T1000 (cell line): ENCODE data around the gene SNRNP25.
"Not testable (repeated sequence)": the region's sequence is repeated elsewhere in the genome, so short reads cannot be mapped to it uniquely, and the experiment has no call there.

ENCODE experiments used
- DNase-seq: peaks from one replicate; lab custom pipeline; 2025; ENCODE audit warnings: mixed read lengths; lab: John Stamatoyannopoulos, UW

Gene SNRNP25

DNA sequence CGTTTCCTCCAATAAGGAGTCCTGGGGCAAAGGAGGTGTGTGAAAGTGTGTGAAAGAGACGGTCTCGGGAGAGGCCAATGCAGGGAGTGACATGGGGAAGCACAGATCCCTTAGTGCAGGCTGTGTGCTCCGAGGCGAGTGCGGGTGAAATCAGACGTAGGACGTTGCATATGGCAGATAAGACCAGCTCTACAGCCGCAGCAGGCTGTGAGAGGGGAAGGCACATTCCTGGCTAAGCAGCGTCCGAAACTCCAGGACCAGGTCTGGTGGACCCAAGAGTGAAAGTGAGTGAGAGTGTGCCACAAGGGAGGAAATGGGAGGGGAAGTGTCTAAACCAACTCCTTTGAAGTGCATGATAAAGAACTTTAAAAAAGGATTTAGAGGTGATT lies 11.6 kb upstream of the SNRNP25 start:
- DNase-seq: no peak

DNA sequence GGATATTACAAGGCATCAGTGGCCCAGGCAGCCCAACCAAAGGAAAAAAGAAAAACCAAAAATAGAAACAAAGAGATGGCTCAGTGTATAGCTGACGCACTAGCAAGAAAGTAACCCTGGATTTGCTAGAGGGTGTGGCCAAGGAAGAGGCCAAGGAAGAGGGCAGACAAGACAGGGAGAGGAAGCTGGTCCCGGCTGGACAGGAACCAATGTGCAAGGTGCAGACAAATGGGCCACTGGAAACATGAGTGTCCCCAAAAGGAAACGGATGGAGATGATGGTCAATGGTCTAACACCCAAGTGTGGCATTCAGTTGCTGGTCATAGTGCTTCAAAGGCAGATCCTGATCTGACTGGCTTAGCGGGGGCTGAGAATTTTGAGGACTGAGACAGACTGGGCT lies 10.9 kb upstream of the SNRNP25 start:
- DNase-seq: no peak

DNA sequence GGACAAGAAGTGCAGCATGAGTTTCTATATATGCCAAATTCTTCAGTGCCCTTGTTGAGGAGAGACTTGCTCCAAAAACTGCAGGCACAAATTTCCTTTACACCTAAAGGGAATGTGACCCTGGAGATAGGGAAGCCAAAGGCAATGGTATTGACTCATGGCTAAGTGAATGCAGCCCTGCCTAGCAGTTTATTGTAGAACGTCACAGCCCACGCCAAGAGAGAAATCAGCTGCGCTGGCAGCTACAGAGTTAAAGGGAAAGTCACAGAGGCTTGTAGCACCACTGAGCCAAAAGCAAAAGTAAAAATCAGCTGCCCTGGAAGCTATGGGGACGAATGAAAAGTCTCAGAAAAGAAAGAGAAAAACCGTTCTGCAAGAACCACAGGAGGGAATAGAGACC lies 10.3 kb upstream of the SNRNP25 start:
- no peak for DNase-seq

DNA sequence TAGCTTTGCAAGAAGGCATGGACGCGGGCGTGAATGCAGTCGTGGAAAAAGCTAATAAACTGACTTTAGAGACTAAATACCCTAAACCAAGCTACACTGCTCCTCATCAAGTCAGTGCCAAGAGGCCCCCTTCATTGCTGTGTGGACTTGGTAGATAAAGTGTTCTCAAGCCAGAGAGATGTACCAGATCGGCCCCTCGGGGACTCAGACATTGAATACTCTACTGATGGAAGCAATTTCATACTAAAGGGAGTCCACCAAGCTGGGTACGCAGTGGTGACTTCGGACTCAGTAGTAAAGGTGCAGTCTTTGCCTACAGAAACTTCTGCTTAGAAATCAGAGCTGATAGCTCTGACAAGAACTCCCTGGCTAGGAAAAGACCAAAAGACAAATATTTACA lies 9.0 kb upstream of the SNRNP25 start:
- DNase-seq: no peak

DNA sequence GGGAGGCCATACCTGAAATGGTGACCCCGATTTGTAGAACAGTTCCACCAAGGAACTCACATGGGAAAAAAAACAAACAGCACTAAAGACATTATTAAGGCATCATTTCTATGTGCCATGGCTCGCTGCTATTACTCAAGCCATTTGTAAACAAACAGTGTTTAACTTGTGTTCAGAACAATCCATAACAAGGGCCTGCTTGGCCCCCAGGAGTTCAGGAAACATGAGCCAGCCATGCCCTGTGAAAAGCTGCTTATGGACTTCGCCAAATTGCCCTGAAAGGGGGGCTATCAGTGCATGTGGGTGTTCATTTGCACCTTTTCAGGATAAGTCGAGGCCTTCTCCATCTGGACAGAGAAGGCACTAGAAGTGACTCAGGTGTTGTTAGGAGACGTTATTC lies 8.2 kb upstream of the SNRNP25 start:
- no peak for DNase-seq

DNA sequence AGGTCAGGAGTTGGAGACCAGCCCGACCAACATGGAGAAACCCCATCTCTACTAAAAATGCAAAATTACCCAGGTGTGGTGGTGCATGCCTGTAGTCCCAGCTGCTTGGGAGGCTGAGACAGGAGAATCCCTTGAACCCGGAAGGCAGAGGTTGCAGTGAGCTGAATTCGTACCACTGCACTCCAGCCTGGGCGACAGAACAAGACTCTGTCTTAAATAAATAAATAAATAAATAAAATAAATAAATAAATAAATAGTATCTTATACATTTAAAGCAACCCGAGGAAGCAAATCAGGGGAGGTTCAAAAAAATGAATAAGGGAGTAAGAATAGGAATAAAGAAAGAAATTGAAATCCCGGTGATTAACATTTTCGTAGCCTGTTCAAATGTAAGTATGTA lies 7.1 kb upstream of the SNRNP25 start:
- DNase-seq: not testable (repeated sequence)

DNA sequence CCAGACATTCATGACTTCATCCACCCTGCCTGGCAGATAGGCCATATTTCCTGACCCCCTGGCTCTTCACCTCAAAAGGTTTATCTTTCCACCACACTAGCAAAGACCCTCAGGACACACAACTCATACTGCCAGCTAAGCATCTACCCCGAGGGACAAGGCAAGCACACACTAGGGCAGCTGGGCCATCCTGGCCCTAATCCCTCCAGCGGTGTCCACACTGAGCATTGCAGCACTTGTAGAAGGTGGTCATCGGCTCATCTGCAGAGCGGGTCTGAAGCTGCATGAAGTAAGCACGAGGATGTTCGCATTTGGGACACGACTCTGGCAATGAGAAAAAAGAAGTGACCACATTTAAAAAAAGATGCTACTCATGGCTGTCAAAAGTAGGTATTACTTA lies 6.4 kb upstream of the SNRNP25 start:
- no peak for DNase-seq

DNA sequence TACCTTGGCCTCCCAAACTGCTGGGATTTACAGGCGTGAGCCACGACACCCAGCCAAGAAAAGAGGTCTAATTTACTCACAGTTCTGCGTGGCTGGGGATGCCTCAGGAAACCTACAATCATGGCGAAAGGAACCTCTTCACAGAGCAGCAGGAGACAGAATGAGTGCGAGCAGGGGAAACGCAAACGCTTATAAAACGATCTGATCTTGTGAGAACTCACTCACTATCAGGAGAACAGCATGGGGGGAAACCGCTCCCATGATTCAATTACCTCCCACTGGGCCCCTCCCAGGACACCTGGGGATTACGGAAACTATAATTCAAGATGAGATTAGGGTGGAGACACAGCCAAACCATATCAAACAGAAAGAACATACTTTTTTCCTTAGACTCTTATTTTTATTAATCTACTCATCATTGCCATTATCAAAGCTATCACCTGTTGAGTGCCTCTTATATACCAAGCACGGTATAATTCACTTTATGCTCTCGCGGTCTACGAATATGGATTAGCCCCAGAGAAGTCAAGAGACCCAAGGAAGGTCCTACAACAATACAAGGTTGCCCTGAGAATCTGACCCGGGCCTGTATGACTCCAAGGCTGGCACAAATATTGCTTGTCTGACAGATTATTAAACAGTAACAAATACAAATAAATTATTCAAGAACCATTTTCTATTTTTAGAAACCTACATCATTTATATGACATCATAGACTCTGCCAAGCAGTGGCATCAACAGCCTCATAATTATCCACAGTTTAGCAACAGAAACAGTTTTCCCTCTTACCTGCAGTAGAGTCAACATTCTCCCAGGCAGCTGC lies 2.6 kb upstream of the SNRNP25 start:
- DNase-seq: no peak

DNA sequence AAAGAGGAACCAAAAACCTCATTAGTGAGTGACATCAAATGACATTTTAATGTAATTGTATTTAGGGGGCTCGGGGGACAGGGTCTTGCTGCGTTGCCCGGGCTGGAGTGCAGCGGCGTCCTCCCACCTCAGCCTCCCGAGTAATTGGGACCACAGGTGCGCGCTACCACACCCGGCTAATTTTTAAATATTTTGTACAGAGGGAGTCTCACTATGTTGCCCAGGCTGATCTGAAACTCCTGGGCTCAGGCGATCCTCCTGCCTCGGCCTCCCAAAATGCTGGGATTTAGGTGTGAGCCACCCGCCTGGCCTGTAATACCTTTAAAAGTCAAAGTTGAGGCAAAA lies 581 bp downstream of the SNRNP25 start:
- DNase-seq: no peak

DNA sequence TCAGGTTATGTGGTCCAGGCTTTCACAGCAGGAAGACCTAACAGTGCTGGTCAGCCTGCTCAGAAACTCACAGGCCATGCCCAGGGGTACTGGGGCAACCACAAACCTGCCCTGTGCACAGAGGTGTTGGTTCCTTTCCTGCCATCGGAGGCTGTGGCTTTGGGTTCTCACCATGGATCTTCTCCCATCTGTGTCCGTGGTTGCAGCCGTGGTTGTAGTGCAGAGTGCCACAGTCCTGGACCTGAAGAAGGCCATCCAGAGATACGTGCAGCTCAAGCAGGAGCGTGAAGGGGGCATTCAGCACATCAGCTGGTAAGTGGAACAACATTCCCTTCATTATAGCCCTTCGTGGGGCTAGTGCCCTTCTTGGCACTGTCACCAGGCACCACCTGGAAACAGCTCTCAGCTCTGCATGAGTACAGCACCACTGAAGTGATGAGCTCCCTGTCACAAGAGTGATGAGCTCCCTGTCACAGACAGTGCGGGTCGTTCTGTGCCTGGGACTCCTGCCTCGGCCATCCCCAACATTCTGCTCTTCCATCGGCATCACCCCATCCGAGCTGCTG lies 2.0 kb downstream of the SNRNP25 start:
- no peak for DNase-seq

DNA sequence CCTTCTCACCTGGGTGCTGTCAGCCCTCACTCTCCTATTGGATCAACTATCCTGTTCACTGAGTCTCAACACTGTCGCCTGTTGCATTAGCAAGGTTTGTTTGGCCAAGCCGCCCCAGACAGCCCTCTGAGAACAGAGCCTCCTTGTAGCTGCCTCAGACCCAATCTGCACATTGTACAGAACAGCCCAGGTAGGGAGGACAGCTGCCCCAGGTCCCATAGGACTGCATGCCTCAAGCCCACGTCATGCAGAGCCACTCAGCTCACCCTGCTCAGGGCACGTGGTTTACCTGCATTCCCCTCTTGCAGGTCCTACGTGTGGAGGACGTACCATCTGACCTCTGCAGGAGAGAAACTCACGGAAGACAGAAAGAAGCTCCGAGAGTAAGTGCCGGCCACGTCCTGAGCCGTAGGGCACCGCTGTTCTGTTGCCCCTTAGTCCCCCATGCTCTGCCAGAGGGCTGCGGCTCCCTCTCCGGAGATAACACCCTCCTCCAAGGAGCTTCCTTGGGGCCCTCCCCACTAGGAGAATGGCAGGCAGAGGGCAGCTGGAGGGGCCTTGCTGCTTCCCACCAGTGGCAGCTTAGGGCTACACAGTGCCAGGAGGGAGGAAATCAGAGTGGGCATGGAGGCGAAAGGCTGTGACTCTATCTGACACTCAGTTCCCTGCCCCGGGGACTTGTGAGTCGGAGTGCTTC lies 2.8 kb downstream of the SNRNP25 start:
- no peak for DNase-seq

DNA sequence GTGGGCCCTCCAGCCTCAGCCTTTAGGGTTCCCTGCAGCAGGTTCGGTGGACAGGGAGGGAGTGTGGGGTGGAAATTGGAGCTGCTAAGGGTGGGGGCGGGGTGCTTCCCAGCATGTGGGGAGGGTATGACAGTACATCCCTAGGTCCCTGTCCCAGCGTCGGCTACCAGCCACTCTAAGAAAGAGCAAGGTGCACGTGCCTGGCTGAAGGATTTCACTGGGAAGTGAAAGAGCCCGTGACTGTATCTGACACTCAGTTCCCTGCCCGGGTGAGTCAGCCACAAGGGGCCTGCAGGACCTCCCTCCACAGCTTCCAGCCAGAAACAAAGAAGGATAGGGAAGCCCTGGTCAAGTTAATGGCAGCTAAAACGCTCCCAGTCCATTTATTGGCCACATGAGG lies 4.1 kb downstream of the SNRNP25 start:
- no peak for DNase-seq

DNA sequence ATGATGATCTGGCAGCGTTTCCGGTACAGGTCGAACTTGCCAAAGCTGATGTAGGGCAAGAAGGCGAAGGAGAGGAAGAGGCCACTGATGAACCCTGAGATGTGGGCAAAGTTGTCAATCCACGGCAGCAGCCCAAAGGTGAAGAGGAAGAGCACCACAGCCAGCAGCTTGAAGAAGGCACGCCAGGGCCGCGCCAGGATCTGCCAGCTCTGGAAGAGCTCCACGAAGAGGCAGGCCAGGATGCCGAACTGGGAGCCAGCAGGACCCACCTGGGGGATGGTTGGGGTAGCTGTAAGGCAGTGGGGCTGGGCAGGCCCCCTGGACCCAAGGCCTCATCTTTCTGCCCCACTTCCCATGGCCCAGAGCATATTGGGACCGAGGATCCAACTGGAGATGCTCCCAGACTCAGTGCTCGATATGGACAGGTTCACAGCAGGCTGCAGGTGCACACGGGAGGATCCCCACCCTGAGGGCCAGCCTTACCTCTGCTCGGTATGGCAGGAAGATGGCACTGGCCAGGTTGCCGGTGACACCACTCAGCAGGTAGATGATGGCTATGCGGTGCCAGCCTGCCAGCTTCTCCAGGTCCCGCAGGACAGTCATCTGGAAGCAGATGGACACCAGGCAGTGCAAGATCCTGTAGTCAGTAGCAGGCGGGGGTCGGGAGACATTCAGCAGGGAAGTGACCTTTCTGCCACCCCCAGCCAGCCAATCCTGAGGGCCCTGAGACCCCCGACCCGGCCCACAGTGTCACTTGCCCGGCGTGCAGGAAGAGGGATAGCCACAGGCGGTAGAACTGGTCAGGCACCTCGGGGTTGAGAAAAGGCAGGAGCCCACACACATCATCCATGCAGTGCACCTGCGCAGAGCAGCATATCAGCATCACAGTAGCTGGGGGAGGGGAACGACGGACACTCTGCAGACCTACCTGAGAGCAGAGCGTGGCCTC lies 5.1 kb downstream of the SNRNP25 start:
- no peak for DNase-seq

DNA sequence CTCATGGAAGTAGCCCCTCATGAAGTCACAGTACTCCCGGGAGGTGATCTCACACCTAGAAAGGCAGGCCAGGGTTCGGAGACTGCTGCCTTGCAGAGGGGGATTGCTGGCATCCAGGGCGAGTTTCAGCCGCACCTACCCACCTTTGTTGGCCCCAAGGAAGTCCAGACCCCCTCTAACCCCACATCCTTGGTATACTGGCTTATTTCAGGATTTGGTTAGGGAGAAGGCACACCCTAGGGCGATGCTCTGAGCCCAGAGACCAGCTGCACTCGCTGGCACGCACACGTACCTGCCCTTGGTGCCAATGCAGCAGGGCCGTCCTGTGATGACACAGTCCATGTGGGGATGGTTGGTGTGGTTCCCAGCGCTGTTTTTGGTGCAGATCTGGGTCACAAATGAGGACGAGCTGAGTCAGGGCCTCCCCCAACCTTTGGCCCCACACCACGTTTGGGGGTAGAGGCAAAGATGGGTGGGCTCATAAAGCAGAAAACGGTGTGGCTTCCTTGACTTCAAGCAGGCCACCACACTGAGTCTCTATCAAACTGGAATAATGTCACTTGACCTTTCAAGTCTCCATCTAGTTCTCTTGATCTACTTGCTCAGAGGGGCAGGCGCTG lies 5.9 kb downstream of the SNRNP25 start:
- DNase-seq: no peak

DNA sequence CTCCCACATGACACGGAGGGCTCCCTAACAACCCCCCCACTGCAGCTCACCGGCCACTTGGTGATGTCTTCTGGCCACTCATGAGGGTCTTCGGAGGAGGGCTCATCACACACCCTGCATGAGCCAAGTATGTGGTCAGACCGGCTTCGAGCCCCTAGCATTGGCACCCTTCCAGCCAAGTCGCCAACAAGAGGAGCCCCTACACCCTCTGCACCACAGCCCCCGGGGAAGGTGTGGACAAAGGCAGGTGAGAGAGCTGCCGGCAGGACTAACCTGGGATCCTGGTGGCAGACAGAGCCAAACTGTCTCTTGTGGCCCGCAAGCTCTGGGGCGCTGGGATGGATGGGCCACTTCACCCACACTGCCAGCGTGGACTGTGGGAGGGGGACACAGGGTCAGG lies 6.5 kb downstream of the SNRNP25 start:
- DNase-seq: no peak

DNA sequence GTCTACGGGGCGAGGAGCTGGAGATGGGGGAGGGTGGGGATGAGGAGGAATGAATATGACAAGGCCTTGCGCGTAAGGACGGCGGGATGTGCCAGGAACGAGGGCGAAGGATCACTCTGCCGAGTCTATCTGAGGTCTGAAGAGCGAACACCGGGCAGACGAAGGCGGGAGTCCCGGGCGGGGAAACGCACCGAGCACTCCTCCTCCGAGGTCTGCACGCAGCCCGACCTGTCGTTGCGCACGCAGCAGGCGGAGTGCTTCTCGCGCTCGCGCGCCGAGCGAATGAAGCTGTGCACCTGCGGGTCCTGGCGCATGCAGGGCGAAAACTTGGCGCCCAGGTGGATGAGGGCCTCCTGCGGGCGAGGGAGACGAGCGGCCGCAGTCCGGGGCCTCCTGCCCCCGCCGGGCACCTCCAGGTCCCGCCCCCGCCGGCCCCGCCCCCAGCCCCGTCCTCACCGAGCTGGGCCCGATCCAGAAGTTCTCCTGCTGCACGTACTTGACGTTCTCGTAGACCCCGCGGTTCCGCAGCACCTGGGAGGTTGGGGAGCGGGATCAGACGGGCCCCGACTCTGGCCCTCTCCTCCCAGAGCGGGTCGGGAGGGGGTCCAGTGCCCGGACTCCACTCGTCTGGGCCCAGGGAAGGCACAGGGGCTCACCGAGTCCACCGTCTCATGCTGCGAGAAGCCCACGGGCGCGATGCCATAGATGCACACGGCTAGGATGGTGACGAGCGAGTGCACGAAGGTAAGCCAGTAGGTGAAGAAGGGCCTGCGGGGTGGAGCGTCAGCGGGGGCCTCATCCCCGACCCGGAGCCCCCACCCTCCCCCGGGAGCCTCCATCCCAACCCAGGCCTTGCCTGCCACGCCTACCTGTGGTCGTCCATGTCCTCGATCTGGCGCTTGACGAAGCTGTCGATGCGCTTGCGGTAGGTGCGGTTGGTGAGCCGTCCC lies 7.6 kb downstream of the SNRNP25 start:
- no peak for DNase-seq

DNA sequence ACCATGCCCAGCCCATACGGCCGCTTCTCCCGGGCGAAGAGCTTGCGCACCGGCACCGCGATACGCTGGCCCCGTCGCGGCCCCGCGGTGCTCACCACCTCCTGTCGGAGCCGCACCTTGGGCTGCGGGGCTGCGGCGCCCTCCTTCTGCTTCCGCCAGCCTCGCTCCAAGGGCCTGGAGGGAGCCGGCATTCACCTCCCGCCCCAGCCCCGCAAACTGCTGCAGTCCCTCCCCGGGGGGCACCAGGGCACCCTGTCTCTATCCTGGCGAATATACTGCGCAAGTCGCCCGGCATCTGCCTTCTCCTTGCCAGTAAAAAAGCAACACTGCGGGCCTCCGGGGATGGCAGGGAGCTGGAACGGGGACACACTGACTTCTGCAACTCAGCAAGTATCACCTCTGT lies 8.3 kb downstream of the SNRNP25 start:
- DNase-seq: no peak

DNA sequence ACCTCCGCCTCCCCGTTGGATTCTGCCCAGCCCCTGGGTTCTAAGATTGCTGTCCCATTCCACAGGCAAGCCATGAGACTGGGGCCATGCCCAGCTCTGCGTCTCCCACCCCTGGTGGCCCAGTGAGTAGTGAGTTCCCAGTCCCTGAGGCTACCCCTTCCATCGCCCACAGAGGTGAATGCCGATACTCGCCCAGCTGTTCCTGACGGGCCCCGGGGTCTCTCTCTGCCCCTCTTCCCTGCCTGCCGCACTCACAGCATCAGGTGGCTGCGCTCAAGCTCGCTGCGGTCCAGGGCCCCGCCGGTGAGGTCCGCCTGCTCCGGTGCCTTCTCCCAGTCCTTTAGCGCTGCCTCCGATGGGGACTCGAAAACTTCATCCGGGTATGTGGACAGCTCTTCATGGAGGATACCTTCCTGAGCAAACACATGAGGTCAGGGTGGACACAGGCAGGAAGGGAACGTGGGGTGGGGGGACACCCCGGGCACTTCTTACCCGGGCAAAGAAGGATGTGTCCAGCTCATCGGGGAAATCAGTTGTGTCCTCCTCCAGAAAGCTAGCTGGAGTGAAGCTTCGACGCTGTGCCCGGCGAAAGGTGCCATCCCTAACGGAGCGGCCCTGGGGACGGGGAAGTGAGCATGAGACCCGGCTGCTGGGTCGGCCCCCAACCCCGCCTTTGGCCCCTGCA lies 8.8 kb downstream of the SNRNP25 start:
- no peak for DNase-seq

DNA sequence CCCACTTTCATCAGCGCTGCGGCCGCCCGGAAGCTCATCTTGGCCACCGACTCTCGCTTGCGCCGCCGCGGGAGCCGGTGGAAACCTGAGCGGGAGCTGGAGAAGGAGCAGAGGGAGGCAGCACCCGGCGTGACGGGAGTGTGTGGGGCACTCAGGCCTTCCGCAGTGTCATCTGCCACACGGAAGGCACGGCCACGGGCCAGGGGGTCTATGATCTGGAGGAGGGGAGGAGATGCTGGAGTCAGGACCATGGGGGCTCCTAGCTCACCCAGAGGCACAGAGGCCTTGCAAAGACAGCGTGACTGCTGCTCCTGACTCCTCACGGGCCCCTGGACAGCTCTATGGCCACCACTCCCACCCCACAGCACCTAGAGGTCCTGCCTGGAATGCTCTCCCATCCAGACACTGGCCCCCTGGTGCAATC lies 9.4 kb downstream of the SNRNP25 start:
- DNase-seq: no peak

DNA sequence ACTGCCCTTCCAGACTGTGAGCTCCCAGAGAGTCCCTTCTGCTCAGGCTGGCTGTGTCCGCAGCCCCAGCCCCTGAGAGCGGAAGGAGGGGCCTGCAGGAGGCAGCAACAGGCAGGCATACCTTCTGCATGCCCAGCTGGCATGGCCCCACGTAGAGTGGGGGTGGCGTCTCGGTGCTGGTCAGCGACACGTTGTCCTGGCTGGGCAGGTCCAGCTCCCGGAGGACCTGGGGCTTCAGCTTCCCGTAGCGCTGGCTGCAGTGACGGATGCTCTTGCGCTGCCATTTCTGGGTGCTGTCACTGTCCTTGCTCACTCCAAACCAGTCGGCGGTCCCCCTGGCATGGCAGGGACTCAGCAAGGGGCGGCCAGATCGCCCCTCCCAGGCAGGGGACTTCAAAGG lies 9.8 kb downstream of the SNRNP25 start:
- DNase-seq: no peak
